Endometrial microvascular endothelial cells (primary cell): ENCODE data around the gene AFDN. TPM values are rescaled to one million over a fixed set of nuclear protein-coding genes. Genes with fewer than 3 reads are reported as not detected.

Experiments used
- in situ Hi-C: cut with HindIII; loops from 2 replicates; pipeline ENCODE4 v1.10.0; 2017; ENCODE audit warnings: low sequenced_read_pairs, low pct_unique_long_range_greater_than_20kb; ENCODE audit errors: inconsistent ontology term
- total RNA-seq: library from RNA; depleted of rRNA; stranded (reverse); fragments of >200 nt; gene quantifications from one replicate; pipeline ENCODE4 v1.2.3, GENCODE V29; 2015; ENCODE audit errors: inconsistent ontology term

AFDN gene
- total RNA-seq, 1 donor from 2014 or later: 43.0 TPM

DNA sequence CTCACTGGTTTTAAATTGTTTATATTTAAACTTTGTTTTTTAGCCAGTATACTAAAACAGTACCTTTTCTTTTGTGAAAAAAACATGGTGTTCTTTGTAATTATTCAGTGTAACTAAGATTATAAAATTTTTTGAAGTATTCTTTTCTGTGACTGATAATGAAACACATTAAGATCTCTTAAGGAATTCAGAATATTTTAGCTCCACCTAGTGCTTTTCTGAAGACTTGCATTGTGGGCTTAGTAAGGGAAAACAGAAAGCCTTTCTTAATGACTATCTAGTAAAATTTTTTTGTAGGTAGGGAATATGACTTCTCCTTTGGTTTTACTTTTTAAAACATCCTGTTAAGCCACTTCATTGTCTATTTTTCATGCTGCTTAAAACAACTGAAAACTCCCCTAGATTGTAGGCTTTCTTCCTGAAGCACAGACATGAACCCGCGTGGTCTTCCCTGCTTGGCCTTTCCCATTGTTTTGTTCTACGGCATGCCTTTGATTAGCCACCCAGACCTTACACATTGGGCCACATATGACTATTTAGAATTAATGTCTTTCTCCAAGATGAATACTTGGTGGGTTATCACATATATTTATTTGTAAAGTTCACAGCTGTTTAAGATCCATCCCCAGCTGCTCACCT, 72.1 kb downstream of the AFDN start:
- in situ Hi-C loops: no loop called here

DNA sequence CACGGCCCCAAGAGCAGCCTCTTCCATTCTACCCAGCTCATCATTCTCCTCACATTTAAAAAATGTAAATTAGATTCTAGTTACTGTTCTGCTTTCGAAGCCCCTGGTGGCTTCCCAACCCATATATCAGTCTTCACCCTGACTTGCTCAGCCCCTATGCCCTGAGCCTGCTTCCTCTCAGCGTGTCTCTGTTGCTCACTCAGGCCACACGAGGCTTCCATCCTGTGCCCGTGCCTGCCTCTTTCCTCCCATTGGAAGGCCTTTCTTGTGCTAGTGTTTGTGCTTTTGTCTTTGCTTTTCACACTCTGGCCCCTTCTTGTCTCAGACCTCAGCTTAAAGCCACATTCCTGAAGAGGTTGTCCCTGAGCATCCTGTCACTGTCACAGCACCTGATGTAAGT, 78.1 kb downstream of the AFDN start:
- in situ Hi-C loops: no loop called here

DNA sequence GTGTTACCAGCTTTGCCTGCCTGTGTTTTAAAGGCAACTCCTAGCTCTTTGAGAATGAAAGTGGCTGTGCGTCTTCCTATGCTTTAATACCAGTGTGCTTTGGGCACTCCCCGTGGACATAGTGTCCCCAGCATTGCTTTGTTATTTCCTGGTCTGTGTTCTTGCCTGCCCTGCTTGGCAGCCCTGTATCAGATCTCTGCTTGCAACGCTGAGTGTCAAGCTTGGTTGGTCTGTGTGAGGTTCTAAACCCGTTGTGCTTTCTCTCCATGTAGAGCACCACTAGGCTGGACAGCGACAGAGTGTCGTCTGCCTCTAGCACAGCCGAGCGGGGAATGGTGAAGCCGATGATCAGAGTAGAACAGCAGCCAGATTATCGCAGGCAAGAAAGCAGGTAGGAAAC, 80.2 kb downstream of the AFDN start:
- in situ Hi-C loops: no loop called here

DNA sequence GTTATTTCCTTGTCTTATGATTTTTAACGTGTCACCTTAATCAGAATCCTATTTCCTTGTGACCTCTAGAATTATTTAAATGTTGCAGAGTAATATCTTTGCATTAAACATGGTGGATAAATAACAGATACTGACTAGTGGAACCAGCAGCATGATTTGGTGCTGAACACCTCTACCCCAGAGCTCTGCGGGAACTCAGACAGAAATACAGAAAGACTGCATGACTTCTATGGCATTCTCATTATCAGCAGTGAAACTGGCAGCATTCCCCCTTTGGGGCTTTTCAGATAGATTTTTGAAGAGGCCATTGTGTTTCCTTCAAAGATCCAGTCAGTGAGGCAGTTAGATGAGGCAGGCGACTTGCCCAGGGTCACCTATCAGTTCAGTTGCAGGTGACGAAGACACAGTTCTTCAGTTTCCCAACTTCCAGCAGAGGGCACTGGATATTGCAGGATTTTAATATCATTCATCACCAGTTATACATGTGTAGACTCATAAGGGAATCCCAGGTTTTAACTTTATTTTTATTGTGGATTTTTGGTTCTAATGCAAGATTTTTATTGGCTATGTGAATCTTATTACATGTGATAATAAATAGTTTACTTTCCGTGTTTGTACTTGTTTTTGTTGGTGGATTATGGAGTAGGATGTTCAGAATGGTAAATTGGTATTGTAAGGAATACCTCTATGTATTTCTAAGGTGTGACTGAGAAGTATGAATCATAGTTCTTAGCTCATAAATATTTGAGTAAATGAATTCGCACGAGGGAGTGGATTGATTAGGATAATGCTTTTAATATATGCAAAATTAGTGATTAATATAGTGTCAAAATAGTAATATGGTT, 81.3 kb downstream of the AFDN start:
- in situ Hi-C loops: no loop called here

DNA sequence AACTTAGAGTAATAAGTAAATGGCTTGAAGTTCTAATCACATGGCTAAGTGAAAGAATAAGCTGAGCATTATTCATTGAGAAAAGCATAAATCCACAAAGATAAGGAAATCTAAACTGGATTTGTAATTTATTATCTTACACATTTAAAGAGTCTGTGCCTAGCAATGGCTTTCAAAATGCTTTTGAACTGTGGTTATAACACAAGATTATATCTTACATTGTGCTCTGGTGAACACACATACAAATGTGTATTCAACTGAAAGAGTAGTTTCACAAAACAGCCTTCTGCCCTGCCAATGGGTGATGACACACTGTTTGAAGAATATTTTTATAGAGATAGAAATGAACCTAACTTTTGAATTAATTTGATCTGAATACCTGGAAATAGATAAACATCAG, 83.3 kb downstream of the AFDN start:
- in situ Hi-C loops: no loop called here

DNA sequence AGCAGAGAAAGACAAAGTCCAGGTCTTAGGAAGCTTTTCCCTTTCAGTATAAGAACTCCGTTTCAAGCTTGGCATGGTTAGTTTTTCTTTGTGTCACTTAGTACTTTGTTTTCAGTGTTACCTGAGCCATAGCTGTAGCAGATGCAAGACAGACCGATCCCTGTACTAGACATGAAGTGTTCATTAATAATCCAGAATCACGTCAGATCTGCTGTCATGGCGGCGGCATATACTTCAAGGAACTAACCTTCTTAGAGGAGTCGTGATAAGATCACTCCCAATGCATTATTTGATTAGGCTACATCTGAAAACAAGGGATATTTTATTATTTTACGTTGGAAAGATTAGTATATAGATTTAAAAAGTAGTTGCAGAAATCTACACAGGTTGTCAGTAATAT, 83.9 kb downstream of the AFDN start:
- in situ Hi-C loops: no loop called here

DNA sequence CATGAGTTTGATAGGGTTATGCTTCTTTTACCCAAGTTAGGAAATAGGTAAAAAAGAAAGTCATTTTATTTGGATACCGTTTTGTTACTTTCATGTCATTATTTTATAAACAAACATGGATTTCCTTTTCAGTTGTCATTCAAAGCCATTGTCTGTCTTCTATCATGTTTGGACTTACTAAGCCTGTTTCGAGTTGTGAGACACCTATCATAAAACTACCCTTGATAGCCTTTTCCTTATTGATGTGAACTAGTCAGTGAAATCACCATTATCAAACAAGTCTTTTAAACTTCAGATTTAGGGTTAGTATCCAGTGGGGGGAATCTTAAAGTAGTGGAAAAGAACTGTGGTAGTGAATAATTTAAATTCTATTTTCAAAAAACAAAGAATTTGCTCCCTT, 85.8 kb downstream of the AFDN start:
- in situ Hi-C loops: no loop called here

DNA sequence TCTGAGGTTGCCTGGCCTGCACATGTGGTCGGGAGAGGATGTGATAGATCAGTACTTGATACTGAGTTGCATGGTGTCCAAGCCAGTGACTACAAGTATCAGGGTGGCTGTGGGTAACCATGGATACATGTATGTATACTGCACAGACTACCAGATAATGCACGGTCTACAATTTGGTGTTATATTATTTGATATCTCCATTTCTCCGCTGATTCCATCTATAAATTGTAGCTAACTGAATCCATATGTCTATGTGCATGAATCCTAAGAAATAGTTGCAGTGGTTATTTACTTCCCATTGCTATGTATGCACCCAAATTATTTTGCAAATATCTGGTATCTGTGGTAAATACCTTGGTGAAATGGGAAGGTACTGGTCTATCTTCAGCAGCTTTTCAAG, 87.0 kb downstream of the AFDN start:
- in situ Hi-C loops: no loop called here

DNA sequence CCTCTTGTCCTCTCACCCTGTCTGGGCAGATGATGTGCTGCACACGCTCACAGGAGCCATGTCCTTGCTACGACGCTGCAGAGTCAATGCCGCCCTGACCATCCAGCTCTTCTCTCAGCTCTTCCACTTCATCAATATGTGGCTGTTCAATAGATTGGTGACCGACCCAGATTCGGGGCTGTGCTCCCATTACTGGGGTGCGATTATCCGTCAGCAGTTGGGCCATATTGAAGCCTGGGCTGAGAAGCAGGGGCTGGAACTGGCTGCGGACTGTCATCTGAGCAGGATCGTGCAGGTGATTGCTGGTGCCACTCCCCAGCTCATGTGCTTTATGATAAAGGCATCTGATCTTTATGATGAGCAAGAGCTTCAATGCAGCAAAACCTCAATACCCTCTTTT, 88.4 kb downstream of the AFDN start:
- in situ Hi-C loops: no loop called here

DNA sequence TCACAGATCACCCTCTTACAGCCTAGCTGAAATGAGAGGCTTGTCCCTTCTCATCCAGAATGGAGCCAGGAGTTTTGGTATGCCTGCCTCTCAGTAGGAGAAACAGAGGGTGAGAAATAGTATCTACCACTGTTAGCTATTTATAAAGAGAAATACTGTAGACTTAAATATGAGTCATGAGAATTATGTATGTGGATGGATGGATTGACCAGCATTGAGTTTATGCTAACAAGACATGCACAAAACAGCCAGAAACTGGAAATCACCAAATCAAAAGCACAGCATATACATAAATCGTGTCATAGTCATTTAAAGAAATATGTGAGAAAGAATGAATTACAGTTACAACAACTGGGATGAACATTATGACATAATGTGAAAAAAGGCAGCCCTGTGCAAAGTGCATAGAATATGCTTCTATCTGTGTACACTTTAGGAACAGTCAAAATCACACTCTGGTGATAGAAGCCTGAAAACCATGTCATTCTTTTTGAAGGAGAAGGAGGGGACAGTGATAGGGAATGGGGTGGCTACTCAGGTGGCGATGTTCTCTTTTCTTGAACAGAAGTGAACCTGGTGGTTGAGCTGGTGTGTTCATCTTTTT, 90.9 kb downstream of the AFDN start:
- in situ Hi-C loops: no loop called here

DNA sequence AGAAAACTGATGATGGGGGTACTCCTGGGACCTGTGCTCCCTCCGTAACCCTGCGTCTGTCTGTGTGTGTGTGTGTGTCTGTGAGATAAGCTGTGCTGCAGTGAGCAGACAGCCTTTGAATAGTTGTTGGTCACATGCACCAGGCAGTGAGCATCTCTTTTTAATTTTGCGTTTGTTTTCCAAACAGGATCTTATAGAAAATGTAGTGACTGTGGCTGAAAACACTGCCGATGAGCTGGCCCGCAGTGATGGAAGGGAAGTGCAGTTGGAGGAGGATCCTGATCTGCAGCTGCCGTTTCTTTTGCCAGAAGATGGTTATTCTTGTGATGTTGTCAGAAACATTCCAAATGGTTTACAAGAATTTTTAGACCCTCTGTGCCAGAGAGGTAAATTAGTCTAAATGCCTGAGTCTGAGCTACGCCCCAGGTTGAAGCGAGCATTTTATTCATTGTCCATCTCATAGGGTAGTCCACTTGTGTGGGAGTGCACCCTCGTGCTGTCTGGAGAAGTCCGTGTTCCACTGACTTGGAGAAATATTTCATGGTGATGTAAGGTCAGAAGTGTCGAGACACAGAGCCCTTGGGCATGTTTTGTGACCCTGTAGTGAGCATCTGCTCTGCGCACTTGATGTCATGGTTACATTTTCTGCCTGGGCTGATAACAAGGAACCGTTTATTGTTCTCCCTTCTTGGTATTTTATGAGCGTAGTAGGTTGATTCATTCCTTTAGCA, 92.0 kb downstream of the AFDN start:
- in situ Hi-C loops: no loop called here

DNA sequence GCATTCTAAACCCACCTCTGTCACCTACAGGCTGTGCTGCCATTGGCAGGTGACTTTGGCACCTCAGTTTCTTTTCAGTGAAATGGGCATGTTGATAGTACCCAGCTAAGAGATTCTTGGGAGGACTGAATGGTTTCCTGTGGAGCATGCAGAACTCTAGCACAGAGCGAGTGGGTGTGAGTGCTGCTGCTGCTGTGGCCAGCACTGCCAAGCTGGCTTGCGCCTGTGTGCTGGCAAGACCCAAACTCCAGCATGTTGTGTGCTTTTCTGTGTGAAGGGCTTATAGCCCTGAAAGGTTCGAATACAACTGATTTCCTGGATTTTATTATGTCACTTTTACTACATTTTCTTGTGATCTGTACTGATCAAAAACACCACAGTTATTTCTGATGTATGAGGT, 92.6 kb downstream of the AFDN start:
- in situ Hi-C loops: no loop called here

DNA sequence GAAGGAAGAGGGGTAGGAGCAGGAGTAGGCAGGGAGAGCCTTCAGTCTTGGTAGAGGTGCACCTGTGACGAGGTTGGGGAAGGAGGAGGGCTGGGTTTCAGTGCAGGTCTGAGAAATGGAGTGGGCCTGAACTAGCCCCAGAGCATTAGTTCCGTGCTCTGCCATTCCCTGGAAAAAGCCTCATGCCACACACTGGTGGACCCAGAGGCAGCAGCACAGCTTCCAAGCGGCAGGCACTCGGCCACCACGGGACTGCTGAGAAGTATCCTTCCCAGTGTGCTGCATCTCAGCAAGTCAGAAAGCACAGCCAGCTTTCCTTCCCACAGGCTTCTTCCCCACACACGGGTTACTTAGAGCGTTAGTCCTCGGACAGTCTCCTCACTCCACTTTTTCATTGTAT, 93.5 kb downstream of the AFDN start:
- in situ Hi-C loops: no loop called here

DNA sequence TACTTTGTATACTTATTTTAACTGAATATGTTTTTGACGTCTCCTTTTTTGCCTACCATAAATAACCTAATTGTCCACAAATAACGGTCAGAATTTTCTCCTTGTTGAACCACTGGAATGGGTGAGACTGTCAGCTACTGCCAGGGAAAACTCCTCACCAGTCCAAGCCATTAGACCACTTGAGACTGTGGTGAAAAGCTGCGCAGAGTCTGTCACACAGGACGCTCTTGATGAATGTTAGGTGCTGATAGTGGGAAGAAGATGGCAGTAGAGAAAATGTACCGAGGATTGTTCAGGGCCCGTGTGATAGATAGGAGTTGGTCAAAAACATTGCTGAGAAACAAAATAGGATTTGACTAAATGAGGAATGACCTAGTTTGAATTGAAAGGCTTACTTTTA, 95.1 kb downstream of the AFDN start:
- in situ Hi-C loops: no loop called here

DNA sequence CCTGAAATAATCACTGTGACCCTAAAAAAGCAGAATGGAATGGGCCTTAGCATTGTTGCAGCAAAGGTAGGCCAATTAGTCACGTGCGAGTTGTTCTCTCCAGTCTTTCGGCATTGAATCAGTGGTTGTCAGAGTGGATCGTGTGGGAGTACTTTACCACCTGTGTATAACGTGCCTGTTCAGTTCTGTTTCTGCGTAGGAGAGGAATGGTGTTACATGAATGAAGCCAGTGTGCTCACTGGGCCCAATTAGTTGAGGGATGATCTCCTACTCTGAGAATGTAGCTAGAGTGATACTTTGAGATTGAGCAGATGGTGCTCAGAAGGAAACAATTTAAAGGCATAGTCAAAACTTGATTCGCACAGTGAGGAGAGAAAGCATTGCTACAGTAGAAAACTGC, 98.3 kb downstream of the AFDN start:
- in situ Hi-C loops: no loop called here

DNA sequence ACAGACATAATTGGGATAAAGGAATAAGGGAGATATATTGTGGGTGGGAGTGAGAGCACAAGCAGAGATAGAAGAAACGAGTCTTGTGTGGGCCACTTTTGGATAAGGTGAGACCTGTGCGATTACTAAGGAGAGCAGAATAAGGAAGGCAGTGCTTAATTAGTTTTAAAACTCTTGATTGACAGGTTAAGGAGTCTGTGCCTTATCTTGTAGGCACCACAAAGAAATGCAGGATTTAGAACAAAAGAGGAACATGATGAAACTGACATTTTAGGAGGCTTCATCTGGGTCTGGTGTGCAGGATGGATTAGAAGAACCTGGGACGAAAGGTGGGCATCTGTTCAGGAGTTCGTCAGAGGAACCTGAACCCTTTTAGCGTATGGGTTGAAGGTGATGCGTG, 100.5 kb downstream of the AFDN start:
- in situ Hi-C loops: no loop called here

DNA sequence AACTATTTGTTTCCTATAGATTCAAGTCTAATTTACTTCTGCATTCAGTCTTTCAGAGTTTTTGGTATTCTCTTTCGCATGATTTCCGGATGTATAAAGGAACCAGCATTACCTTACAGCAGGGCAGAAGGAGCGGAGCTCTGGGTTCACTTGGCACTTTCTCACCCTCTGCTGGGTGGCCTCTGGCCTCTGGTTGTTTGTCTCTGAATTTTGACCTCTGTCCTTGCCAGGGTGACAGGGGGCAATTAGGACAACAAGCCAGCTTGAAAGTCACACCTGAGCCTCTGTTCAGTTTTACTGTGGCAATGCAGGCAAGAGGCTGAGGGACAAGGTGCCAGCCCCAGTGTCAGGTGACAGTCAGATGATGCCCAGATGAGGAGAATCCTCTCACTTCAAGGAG, 101.4 kb downstream of the AFDN start:
- in situ Hi-C loops: no loop called here

DNA sequence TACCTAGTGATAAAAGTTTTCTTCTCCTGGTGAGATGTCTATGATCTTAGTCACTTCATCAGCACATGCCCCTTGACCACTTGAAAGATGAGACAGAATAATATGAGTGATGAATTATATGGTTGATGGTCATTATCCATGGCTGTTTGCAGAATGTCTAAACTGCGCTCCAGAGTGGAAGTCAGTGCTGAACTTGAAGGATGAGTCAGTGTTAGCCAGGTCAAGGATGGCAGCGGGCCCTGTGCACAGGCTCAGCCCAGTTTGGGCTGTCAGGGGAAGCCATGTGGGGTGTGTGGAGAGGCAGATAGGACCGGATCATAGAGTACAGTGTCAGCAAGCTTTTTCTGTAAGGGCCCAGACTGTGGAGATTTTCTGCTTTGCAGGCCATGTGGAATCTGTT, 103.6 kb downstream of the AFDN start:
- in situ Hi-C loops: no loop called here

DNA sequence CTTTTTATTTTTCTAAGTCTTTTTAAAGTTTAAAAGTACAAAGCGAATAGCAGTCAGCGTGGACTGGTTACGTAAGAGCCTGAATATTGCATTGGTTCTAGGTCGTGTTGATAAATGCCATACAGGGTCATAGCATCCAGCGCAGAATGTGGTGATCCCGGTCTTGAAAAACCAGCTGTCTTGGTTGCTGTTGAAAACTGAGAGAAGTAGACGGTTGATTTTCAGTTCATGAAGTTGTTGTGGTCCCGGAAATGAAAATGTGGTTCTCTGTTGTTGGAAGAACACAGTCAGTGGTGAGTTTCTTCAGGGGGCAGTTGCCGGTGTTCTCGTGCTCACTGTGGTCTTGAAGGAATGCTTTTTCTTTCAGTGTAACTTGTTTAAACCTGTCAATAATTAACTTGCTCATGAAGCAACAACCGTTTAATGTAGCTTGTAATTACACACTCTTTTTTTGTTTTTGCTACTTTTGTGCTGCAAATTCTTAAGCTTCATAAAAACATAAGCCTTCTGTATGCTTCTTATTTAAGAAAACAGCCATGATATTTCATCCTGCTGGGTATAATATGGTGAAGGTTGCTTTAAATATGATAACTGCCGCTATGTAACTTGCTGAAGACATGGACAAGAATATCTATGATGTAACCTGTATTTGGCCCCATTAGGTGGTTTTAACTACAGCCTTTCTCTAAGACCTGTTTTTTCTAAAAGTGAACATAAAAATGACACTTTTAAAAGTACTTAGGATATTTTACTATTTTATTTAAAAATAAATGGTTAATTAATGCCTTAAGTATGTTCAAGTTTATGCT, 106.0 kb downstream of the AFDN start:
- in situ Hi-C loops: no loop called here
